Measurements from ENCODE around the gene EXOC3L4. TPM values are rescaled to one million over a fixed set of nuclear protein-coding genes. Genes with fewer than 3 reads are reported as not detected.

The EXOC3L4 gene
- total RNA-seq, 2 donors from 2014 or later = 0.27 to 2.0 TPM

GRCh38 chr14:103066399-103066798 lies 28.1 kb upstream of the EXOC3L4 start:
- no peaks in the 10 kb centered on the region for H3K27me3 ChIP-seq (replicated peaks; ENCODE audit: insufficient read depth)
- TF ChIP-seq CTCF (IDR thresholded peaks at IDR 0.05) (no peak), POLR2A (IDR thresholded peaks at IDR 0.05) (no peak), POLR2AphosphoS5 (IDR thresholded peaks at IDR 0.05) (no peak)
- intact Hi-C loops (cut with DNase I) = no loop called here
- H3K9me3 ChIP-seq = no peaks in the 10 kb centered on the region
- H3K27ac ChIP-seq = no peak overlapping the region
- DNase-seq (ENCODE audit: low spot score) = no peak
- H3K4me3 ChIP-seq = no peak overlapping the region
- no peaks in the 10 kb centered on the region for H3K36me3 ChIP-seq
- 75% methylated on average over 9 of the region's 9 CpGs for WGBS
- H3K4me1 ChIP-seq (replicated peaks) = peaks cover 1% of the 10 kb centered on the region

GRCh38 chr14:103067231-103067954 lies 27.1 kb upstream of the EXOC3L4 start:
- H3K4me3 ChIP-seq = no peak overlapping the region
- H3K27me3 ChIP-seq (replicated peaks; ENCODE audit: insufficient read depth) = no peaks in the 10 kb centered on the region
- no peak for DNase-seq (ENCODE audit: low spot score)
- intact Hi-C loops (cut with DNase I) = no loop called here
- WGBS = 43% methylated on average over 8 of the region's 8 CpGs
- no peak for TF ChIP-seq POLR2A (IDR thresholded peaks at IDR 0.05)
- peak; percentile 75 for TF ChIP-seq POLR2AphosphoS5 (IDR thresholded peaks at IDR 0.05)
- H3K9me3 ChIP-seq = no peaks in the 10 kb centered on the region
- no peak overlapping the region for H3K27ac ChIP-seq
- H3K36me3 ChIP-seq = no peaks in the 10 kb centered on the region
- H3K4me1 ChIP-seq (replicated peaks) = peaks cover 7% of the 10 kb centered on the region

GRCh38 chr14:103068351-103069073 lies 26.0 kb upstream of the EXOC3L4 start:
- H3K4me1 ChIP-seq (replicated peaks) = peaks cover 7% of the 10 kb centered on the region
- DNase-seq (ENCODE audit: low spot score) = no peak
- H3K27ac ChIP-seq = no peak overlapping the region

GRCh38 chr14:103070263-103070885 lies 24.2 kb upstream of the EXOC3L4 start:
- 89% methylated on average over 8 of the region's 8 CpGs for WGBS
- H3K27me3 ChIP-seq (replicated peaks; ENCODE audit: insufficient read depth) = no peaks in the 10 kb centered on the region
- no peaks in the 10 kb centered on the region for H3K36me3 ChIP-seq
- H3K4me3 ChIP-seq = no peak overlapping the region
- no peak for DNase-seq (ENCODE audit: low spot score)
- H3K9me3 ChIP-seq = no peaks in the 10 kb centered on the region
- intact Hi-C loops (cut with DNase I) = loop anchor here (10.0 kb wide), 1 partner anchor 376 kb away; no protein-coding TSS in a partner anchor
- TF ChIP-seq CTCF (IDR thresholded peaks at IDR 0.05) (no peak), POLR2AphosphoS5 (IDR thresholded peaks at IDR 0.05) (no peak), POLR2A (IDR thresholded peaks at IDR 0.05) (no peak)
- no peak overlapping the region for H3K27ac ChIP-seq
- peaks cover 7% of the 10 kb centered on the region for H3K4me1 ChIP-seq (replicated peaks)

More at GRCh38 chr14:103068351-103069073, 26.0 kb upstream of the EXOC3L4 start:
- no peaks in the 10 kb centered on the region for H3K9me3 ChIP-seq
- no peak for TF ChIP-seq POLR2AphosphoS5 (IDR thresholded peaks at IDR 0.05)
- no peak for TF ChIP-seq CTCF (IDR thresholded peaks at IDR 0.05)
- no peak for TF ChIP-seq POLR2A (IDR thresholded peaks at IDR 0.05)
- 60% methylated on average over 22 of the region's 22 CpGs for WGBS
- intact Hi-C loops (cut with DNase I) = no loop called here
- H3K27me3 ChIP-seq (replicated peaks; ENCODE audit: insufficient read depth) = no peaks in the 10 kb centered on the region
- H3K4me3 ChIP-seq = no peak overlapping the region
- H3K36me3 ChIP-seq = no peaks in the 10 kb centered on the region

- no peak overlapping the region for H3K4me3 ChIP-seq
- WGBS = 85% methylated on average over 18 of the region's 21 CpGs
- no peak for TF ChIP-seq POLR2A (IDR thresholded peaks at IDR 0.05)
- no peak for TF ChIP-seq CTCF (IDR thresholded peaks at IDR 0.05)
- no peak for TF ChIP-seq POLR2AphosphoS5 (IDR thresholded peaks at IDR 0.05)
- H3K27ac ChIP-seq = no peak overlapping the region
- H3K4me1 ChIP-seq (replicated peaks) = peaks cover 7% of the 10 kb centered on the region
- H3K36me3 ChIP-seq = no peaks in the 10 kb centered on the region
- DNase-seq (ENCODE audit: low spot score) = no peak
- no peaks in the 10 kb centered on the region for H3K9me3 ChIP-seq
- intact Hi-C loops (cut with DNase I) = loop anchor here (10.0 kb wide), 1 partner anchor 376 kb away; no protein-coding TSS in a partner anchor
- no peaks in the 10 kb centered on the region for H3K27me3 ChIP-seq (replicated peaks; ENCODE audit: insufficient read depth)
Observed at GRCh38 chr14:103070971-103071542, 23.5 kb upstream of the EXOC3L4 start.

All from prostate gland (tissue), 2 donors.